Islet of Langerhans (tissue), 1 donor: Measurements from ENCODE around the gene LAIR2.
"Not testable (repeated sequence)": the region's sequence is repeated elsewhere in the genome, so short reads cannot be mapped to it uniquely, and the experiment has no call there.

Experiments used
- FAIRE-seq: peaks from one replicate; lab custom pipeline; 2011; peaks lifted over from hg19 to GRCh38; lab: Jason Lieb, UNC

The LAIR2 gene

DNA sequence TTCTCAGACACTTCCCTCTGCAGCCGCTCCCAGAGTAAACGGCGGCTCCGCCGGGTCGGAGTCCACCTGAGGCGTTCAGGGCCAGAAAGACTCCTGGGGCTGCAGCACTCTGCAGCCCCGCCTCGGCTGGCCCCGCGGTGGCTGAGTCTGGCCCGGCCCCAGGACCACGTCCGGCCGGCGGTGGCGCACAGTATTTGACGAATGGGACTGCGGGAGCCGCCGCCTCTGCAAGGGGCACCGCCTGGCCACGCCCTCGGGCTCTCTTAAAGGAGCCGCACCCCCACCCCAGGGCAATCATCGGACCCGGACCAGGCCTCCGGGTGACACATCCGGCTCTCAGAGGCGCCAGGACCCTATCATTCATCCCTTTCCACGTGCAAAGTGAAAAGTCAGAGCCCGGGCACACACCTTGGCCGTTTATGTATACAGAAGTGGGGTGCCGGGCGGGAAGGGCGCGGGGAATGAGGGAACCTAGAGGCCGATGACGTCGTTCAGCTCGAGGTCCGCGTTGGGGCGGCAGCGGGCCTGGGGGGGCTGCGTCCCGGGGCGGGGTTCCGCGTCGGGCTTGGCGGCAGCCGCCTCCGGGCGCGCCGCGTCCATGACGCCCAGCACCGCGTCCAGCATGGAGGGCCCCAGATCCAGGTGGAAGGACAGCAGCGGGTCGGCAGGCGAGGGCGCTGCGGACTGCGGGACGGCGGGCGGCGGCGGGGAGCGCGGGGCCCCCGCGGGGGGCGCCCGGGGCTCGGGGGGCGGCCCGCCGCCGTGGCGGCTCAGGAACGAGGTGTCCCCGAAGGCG lies 37.8 kb upstream of the LAIR2 start:
- FAIRE-seq = no peak

DNA sequence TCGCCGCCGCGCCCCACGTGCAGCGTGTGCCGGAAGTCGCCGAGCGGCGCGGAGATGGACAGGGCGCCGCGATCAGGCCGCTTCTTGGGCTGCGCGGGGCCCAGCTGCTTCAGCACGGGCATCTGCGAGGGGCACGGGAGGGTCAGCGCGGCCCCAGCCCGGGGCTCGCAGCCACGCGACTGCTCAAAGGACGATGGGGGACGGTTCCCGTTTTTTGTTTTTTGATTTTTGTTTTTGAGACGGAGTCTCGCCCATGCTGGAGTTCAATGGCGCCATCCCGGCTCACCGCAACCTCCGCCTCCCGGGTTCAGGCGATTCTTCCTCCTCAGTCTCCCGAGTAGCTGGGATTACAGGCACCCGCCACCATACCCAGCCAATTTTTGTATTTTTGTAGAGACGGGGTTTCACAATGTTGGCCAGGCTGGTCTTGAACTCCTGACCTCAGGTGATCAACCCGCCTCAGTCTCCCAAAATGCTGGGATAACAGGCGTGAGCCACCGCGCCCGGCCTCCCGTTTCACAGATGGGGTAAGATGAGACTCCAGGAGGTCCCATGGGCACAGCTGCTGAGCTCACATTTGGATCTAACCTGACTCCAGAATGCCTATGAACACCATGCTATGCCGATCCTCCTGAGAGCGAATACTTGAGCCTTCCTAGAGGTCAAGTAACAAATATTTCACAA lies 37.1 kb upstream of the LAIR2 start:
- no peak for FAIRE-seq

DNA sequence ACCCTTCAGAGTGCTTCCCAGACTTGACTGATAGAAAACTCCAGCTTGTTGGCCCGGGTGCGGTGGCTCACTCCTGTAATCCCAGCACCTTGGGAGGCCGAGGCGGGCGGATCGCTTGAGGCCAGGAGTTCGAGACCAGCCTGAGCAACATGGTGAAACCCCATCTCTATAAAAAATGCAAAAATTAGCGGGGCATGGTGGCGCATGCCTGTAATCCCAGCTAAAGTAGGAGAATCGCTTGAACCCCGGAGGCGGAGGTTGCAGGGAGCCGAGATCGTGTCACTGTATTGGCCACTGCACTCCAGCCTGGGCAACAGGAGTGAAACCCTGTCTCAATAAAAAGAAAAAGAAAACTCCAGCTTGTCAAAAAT lies 36.5 kb upstream of the LAIR2 start:
- FAIRE-seq = not testable (repeated sequence)

DNA sequence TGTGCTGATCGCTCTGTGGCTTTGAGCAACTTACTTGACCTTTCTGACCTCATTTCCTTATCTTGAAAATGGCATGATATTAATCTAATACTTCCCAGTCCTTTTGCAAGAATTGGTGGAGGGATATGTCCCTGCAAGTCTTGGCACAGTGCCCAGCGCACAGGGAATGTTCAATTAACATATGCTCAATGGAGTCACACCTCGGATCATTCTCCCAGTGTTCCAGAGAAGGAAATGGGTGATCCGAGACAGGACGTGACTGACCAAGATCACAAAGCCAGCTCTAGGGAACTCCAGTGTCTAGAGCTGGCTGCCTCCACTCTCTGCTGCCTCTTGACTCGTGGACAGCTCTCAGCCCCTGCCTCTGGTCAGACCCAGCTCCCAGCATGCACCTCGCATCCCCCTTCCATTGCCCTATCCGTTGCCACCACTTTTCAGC lies 33.1 kb upstream of the LAIR2 start:
- no peak for FAIRE-seq

DNA sequence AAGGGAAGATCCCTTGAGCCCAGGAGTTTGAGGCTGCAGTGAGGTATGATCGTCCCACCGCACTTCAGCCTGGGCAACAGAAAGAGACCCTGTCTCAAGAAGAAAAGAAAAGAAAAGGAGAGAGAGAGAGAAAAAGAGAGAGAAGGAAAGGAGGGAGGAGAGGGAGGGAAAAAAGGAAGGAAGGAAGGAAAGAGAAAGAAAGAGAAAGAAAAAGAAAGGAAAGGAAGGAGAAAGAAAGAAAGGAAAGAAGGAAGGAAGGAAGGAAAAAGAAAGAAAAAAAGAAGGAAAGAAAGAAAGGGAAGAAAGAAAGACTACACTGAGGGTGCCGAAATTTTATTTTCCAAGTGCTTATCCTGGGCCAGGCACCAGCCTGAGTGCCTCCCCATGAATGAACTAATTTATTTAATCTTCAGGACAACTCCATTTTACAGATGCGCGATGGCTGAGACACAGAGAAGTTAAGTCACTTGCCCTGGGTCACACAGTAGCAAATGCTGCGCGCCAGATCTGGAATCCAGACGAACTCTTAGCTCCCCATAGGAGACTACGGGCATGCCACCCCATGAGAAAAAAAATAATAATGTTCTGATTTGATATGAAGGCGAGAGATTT lies 32.2 kb upstream of the LAIR2 start:
- no peak for FAIRE-seq

DNA sequence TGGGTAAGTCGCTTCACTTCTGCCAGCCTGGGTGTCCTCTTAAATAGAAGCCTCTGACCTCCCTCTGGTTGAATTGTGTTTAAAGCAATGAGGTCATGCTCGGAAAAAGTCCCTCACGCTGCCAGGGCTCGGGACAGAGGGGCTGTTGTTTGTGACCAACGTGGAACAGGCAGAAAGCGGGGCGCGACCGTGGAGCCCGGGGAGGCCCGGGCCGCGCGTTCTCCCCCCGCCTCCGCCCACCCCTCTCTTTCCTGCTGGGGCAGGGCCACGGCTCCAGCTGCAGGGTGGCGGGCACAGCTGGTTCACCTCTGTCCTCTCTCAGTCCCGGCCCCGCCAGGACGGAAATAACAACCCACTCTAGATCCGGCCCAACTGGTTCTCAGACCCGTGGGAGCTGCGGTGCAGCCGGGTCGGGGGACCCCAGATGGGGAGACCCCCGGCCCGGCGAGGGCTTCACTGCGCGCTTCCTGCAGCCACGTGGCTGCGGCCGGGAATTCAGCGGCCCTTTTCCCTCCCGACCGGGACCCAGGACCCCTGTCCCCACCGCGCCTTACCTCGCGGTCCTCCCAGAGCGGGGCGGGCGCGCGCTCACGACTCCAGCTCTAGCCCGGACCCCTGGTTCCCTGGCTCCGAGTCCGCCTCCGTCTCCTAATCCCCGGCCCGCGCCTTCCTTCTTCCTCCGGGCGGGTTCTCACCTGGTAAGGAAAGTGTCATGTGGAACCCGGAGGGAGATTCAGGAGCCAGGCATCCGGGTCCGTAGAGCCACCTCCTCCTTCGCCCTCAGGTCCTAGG lies 31.4 kb upstream of the LAIR2 start:
- no peak for FAIRE-seq

DNA sequence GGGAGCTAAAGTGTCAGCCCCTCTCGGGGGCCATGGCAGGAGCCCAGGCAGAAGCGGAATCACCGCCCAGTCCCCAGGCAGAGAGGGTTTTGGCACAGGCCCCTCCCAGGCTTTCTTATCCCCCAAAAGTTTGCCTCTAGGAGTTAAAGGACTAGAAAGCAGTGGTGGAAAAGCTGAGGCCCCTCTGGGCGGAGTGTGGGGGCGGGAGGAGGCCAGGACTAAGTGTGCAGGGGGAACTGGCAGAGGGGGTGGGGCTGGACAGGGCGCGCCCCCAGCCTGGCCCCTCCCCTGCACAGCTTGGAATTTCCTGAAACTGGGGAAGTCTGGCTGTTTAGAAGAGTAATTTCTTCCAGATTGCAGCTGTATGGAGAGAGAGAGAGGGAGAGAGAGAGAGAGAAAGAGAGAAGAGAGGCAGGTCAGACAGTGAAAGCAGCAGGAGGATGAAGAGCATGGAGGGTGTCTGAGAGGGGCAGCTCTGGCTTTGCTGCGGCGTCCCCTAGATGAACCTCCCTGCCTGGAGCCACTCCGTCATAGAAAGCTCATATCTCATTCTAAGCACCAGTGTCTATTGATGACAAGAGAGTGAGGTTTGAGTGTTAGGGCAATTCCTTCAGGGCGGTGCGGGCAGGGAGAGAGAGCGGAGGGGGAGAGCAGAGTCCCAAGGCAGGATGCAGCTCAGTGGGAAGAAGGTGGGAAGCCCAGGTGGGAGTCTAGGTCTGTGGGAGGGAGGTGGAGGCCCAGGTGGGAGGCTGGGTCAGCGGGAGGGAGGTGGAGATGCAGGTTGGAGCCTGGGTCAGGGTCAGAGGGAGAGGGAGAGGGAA lies 29.4 kb upstream of the LAIR2 start, which contains the start of gene CDC42EP5:
Gene CDC42EP5, minus strand, starts transcription at position 226 of the 821 bp plus-strand sequence. CDS start 7,749 bp downstream, outside the sequence.
- FAIRE-seq = no peak

DNA sequence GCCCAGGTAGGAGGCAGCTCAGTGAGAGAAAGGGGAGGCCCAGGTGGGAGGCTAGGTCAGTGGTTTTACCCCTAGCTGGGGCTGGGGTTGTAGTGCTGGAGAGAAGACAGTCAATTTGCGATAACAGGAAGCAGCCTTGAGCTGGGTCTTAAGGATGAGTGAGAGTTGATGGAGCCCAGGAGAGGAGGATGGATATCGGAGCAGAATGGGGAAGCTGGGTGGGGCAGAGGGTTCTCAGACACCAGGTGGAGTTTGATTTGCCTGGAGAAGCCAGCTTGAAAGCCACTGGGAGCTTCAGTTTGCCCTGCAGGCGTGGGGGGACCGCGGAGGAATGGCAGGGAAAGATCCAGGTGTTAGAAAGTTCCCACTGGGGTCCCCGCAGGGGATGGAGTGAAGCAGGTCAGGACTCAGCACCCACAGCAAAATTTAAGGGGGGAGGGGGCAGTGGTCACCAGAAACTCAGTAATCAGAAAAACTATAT lies 28.7 kb upstream of the LAIR2 start:
- FAIRE-seq = no peak

DNA sequence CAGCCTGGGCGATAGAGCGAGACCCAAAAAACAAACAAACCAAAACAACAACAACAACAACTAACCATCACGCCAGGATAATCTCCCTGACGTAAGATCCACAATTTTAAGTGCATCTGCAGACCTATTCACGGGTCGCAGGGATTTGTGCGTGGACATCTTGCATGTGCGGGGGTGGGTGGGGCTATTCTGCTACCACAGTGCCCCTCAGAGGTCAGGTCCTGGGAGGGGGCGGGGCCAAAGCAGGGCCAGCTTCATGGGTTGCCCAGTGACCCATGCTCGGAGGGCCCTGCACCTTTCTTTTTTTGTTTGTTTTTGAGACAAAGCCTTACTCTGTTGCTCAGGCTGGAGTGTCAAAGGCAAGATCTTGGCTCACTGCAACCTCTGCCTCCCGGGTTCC lies 26.9 kb upstream of the LAIR2 start:
- FAIRE-seq = no peak

DNA sequence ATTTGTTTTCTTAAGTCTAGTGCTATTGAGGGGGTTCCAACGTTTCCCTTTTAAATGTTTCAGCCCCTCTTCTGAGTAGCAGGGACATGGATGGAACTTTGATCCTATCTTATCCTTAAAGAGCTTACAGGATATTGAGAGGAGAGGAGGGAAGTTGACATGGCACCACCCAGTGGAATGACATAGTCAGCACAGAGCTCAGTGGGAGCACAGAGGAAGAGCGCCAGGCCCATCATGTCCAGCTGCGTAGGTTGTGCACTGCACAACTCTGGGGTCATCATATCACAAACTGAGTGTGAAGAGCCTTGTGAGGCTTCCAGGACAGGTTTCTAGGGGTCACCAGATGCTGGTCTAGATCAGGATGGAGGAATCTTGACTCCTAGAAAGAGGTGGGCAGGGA lies 25.0 kb upstream of the LAIR2 start:
- FAIRE-seq = no peak

DNA sequence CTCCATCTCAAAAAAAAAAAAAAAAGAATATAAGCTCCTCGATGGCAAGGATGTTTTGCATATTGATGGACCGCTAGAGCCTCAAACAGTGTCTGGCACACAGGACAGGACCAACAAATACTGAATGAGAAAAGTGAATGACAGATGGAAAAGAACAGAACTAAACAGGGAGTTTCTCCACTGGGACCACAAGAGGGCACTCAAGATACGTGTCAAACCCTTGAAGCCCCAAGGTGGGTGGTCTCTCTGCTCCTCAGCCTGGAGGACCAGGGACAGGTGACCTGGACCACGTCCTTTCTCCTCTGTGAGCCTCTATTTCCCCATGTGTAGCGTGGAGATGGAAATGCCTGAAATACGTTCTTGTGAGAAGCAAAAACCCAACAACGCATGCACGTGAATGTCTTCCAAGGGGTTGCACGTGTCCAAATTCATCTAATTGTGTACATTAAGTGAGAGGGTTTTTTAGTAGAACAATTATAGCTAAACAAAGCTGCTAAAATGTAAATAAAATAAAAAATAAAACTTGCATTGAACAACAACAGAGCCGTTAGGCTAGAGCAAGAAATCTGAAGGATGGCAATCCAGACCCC lies 23.9 kb upstream of the LAIR2 start:
- FAIRE-seq = no peak

DNA sequence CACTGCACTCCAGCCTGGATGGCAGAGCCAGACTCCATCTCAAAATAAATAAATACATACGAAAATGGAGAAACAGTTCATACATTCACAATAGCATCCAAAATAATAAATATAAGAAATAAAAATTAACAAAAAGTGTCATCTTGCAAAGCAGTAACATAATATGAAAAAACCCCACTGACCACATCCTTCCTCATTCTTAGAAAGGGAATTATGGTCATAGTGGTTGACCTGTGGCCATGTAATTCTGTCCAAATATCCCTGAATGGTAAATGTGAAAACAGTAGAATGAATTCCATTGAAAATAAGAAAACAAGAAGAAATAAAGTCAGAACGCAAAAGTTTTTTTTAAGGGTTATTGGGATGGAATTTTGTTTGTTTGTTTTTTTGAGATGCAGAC lies 22.6 kb upstream of the LAIR2 start:
- no peak for FAIRE-seq

DNA sequence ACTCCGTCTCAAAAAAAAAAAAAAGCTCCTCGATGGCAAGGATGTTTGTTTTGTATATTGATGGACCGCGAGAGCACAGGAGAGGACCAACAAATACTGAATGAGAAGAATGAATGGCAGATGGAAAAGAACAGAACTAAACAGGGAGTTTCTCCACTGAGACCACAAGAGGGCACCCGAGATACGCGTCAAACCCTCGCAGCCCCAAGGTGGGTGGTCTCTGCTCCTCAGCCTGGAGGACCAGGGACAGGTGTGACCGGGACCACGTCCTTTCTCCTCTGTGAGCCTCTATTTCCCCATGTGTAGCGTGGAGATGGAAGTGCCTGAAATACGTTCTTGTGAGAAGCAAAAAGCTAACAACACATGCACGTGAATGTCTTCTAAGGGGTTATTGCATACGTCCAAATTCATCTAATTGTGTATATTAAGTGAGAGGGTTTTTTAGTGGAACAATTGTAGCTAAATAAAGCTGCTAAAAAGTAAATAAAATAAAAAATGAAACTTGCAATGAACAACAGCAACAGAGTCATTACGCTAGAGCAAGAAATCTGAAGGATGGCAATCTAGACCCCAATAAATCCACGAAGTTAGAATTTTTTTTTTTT lies 21.2 kb upstream of the LAIR2 start:
- FAIRE-seq = no peak

DNA sequence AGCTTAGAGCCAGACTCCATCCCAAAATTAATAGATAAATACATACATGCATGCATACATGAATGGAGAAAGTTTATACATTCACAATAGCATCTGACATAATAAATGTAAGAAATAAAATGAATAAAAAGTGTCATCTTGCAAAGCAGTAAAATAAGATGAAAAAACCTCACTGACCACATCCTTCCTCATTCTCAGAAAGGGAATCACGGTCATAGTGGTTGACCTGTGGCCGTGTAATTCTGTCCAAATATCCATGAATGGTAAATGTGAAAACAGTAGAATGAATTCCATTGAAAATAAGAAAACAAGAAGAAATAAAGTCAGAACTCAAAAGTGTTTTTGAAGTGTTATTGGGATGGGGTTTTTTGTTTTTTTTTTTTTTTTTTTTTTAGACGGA lies 19.7 kb upstream of the LAIR2 start:
- no peak for FAIRE-seq

DNA sequence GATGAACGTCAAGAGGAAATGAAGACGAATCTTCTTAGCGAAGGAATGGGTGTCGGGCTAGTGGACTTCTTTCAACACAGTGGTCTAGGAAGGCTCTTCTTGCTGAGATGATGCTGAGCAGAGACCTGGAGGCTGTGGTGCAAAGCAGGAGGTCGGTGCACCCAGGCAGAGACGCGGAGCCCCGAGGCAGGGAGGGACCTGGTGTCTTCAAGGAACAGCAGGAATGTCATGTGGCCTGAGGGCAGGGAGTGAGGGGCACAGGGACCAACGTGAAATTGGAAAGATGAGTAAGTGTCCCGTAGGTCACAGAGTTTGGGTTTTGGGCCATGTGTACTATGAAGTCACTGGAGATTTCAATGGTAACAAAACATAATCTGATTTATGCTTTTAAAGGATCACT lies 18.2 kb upstream of the LAIR2 start:
- no peak for FAIRE-seq

DNA sequence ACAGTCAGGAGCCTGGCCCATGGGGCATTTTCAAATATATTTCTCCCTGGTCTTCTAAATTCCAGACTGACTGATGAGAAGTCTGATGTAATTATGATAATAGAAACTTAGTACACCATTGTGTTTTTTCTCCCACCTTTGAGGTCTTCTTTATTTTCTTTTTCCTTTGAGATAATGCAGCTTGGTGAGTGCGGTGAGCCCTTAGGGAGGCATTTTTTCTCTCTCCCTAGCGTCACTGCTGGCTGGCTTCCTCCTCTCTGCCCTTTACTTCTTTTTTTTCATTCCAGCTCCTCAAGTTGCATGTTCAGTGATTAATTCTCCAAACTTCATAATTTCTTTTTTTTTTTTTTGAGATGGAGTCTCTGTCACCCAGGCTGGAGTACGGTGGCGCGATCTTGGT lies 16.8 kb upstream of the LAIR2 start:
- FAIRE-seq = no peak

DNA sequence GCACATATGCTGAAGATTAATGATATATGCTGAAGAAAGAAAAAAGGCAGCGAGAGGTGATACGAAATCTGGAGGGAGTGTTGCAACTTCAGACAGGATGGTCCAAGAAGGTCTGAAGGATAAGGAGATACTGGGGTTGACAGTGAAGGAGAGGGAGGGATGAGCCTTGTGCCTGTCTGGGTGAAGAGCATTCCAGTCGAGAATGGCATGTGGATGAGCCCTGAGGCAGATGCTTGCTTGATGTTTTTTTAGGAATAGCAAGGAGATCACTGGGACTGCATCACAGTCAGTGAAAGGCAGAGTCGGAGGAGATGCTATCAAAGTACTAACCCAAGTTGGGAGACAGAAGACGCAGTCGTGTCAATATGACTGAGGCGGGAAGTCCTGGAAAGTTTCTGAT lies 13.3 kb upstream of the LAIR2 start:
- no peak for FAIRE-seq

DNA sequence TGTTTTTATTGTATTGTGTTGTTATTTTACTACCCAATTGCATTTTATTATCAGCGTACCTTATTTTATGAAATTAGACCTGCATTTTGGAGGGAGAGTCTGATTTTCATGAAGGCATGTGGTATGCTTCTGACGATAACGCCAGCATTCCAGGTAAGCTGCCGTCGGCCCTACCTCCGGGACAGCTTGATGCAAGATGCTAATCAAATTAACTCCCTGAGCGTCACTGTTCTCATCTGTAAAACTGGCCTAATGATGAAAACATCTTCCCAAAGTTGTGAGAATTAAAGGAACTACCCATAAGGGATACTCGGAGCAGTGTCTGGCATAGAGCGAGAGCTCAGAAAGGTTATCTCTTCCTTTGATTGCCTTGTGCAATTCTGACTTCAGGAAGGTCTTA lies 12.9 kb upstream of the LAIR2 start:
- no peak for FAIRE-seq

DNA sequence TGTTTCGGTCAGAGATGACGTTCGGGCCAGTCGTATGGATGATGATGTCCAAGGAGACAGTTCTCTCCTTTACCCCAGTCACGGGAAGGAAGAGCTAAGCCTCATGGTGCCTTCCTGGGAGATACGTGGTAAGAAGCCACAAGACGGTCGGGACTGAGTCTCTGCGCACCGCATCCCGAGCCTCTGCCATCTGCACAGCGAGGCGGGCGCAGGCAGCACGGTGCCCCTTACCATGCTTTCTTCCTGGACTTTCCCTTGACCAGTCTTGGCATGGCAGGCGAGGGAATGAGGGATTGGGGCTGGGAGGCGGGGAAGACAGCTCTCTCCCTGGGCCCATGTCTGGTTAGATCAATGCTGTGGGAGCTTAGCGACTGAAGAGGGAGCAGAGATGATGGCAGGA lies 10.1 kb upstream of the LAIR2 start:
- no peak for FAIRE-seq

DNA sequence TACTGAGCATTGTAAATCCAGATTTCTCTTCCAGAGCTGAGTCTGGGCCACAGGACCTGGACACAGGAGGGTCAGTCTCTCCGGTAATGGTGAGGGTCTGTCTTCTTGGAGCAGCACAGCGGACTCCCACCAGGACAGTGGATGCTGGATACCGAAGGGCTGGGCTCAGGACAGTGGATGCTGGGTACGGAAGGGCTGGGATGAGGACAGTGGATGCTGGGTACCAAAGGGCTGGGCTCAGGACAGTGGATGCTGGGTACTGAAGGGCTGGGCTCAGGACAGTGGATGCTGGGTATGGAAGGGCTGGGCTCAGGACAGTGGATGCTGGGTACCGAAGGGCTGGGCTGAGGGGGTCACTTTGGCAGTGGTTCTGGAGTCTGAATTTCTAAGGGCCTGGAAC lies 9.6 kb upstream of the LAIR2 start:
- FAIRE-seq = not testable (repeated sequence)
